Uterine smooth muscle cell (primary cell): ENCODE data around the gene NDUFS6. TPM values are rescaled to one million over a fixed set of nuclear protein-coding genes. Genes with fewer than 3 reads are reported as not detected.

Experiments
- total RNA-seq: library from RNA; depleted of rRNA; stranded (reverse); fragments of >200 nt; gene quantifications from 2 replicates; pipeline ENCODE4 v1.2.3, GENCODE V29; 2014

Gene NDUFS6
- 35.5 and 49.5 TPM in 2 replicates for total RNA-seq

DNA sequence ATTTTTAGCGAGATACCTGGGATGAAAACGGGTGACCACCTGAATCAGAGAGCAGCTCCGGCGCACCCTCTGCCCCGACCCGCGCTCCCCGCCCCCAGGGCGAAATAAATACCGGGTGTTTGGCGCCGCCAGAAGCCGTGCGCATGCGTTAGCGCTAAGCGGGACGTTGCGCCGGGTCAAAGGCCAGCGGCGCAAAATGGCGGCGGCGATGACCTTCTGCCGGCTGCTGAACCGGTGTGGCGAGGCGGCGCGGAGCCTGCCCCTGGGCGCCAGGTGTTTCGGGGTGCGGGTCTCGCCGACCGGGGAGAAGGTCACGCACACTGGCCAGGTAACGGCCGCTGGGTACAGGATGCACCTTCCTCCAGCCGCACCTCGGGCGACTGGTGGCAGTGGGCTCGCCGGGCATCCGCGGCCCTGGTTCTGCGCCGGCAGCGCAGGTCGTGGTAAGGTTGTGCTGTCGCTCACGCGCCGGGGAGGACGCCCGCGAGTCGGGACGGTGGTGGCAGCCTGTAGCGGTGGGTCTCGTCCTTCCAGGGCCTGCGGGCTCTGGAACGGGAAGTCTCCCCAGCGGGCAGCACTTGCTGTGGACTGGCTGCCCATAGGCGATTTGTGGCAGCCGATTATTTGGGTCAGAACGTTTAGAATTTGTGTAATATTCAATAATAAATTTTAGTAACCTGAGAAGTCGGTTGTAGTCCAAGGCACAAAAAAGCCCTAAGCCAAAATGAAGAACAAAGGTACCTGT lies at the start of gene NDUFS6:
NDUFS6 (plus strand) TSS at position 186 of the 745 bp plus-strand sequence; CDS start at position 197, 11 bp downstream.

DNA sequence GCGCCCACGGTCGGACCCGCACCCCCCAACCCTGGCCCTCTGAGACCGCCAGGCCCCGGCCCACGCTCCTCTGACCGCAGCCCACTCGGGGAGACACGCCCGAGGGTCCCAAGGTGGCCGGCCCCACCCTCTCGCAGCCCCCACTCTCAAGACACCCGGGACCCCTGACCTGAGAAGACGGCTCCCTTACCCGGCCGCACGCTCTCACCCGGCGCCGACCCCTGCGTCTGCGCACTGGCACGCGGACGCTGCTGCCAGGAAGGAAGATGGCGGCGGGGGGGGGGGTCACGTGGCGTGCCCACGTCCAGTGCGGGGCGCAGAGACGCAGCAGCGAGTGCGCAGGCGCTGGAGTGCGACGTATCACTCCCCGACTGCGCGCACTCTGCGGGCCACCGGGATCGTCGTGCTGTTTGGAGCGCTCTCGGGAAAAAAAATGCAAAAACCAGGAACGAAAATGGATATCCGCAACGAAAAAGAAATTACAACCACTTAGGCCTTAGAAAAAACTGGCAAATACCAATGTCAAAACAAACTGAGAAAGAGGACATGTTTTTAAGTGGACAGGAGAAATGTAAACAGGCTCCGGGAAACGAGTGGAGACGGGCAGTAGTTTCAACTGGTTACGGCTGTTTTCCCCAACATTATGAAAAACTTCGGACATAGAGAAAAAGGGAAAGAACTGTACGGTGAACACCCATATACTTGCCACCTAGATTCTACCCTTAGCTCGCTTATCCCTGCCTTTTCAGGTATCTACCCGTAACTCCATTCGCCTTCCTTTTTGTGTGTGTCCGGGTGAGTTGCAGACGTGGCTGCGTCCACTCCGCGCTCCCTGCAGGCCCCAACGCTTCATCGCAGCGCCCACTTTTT lies 1.4 kb upstream of the NDUFS6 start, which contains the start of gene MRPL36:
MRPL36 (minus strand) TSS at position 236 of the 870 bp plus-strand sequence. CDS start 902 bp downstream, outside the sequence.

Other genes with a start within 250 kb of the NDUFS6 start
- gene MRPL36, start 1.6 kb upstream of the NDUFS6 start, total RNA-seq, result 41.2 and 50.8 TPM in 2 replicates
- 0.11 TPM in 1 of 2 replicates, not detected in the other for gene IRX4, start 81.5 kb downstream of the NDUFS6 start, total RNA-seq